ENCODE measurements around the gene CFAP97D1.

CFAP97D1 gene

GRCh38 chr17:43830510-43831140 lies 50.4 kb downstream of the CFAP97D1 start:
- no peak overlapping the region for H3K4me3 ChIP-seq (ENCODE audit: low read depth, low read length)
- TF ChIP-seq CTCF (conservative IDR thresholded peaks at IDR 0.05; ENCODE audit: low read depth, low read length), result no peak
- no peak for DNase-seq (ENCODE audit: low read depth)

GRCh38 chr17:43831633-43832032 lies 51.4 kb downstream of the CFAP97D1 start:
- no peak overlapping the region for H3K4me3 ChIP-seq (ENCODE audit: low read depth, low read length)
- TF ChIP-seq CTCF (conservative IDR thresholded peaks at IDR 0.05; ENCODE audit: low read depth, low read length), result no peak
- no peak for DNase-seq (ENCODE audit: low read depth)

- DNase-seq (ENCODE audit: low read depth), result peak; percentile 55
- peak overlapping the region; percentile 69 for H3K4me3 ChIP-seq (ENCODE audit: low read depth, low read length)
- TF ChIP-seq CTCF (conservative IDR thresholded peaks at IDR 0.05; ENCODE audit: low read depth, low read length), result no peak
Observed at GRCh38 chr17:43832168-43832975, 52.1 kb downstream of the CFAP97D1 start.

- TF ChIP-seq CTCF (conservative IDR thresholded peaks at IDR 0.05; ENCODE audit: low read depth, low read length), result no peak
- DNase-seq (ENCODE audit: low read depth), result peak; percentile 65
- H3K4me3 ChIP-seq (ENCODE audit: low read depth, low read length), result peak within 1 kb of the TSS; percentile 69
Observed at GRCh38 chr17:43832976-43833829, 53.0 kb downstream of the CFAP97D1 start, which contains the start of gene MPP3. MPP3 (minus strand) TSS chr17:43833146; CDS start chr17:43831906, 1,240 bp downstream.

GRCh38 chr17:43834106-43834505 lies 53.9 kb downstream of the CFAP97D1 start:
- DNase-seq (ENCODE audit: low read depth), result peak; percentile 68
- no peak overlapping the region for H3K4me3 ChIP-seq (ENCODE audit: low read depth, low read length)

More at GRCh38 chr17:43834106-43834505, 53.9 kb downstream of the CFAP97D1 start:
- no peak for TF ChIP-seq CTCF (conservative IDR thresholded peaks at IDR 0.05; ENCODE audit: low read depth, low read length)

Data from choroid plexus epithelial cell (primary cell).